ENCODE measurements around the gene ODF2. TPM values are rescaled to one million over a fixed set of nuclear protein-coding genes. Genes with fewer than 3 reads are reported as not detected.

The ODF2 gene
- total RNA-seq, 1 experiment from 2014 or later = 31.2 TPM

DNA sequence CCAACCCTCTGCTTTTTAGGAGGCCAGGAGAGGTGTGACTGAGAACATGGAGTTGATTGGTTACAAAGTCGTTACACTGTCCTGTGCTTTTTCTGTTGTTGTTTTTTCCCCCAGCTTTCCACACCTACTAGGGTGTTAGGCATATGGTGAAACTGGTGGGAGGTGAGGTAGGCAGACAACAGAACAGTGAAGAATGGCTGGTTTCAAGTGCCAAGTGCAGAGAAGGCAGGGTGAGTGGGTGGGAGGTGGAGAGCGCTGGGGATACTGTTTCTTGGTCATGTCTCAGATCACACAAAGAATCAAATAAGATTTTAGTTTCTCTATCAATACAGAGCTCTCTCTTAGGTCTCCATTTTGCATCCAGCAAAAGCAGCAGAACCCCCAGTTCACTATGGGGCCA lies 94.4 kb downstream of the ODF2 start:
- no peak overlapping the region for H3K27ac ChIP-seq (ENCODE audit: low read length)
- intact Hi-C loops (cut with micrococcal nuclease) = loop anchor here (10.0 kb wide), 1 partner anchor 45 kb away; the partner anchor contains the start of gene GLE1
- peaks cover 28% of the 10 kb centered on the region for H3K79me2 ChIP-seq (ENCODE audit: low read length)
- no peaks in the 10 kb centered on the region for H3K27me3 ChIP-seq (ENCODE audit: low read length)
- H3K4me3 ChIP-seq (ENCODE audit: low read length) = no peak overlapping the region
- H3K9me3 ChIP-seq (ENCODE audit: low read length) = no peaks in the 10 kb centered on the region
- peaks cover 23% of the 10 kb centered on the region for H3K4me1 ChIP-seq (ENCODE audit: insufficient read depth, low read length)
- DNase-seq (no peak), ATAC-seq (no peak)
- H3K9me2 ChIP-seq (replicated peaks; ENCODE audit: low read length) = no peaks in the 10 kb centered on the region
- no peak overlapping the region for H3K4me2 ChIP-seq (ENCODE audit: low read length)
- CTCF ChIA-PET = interaction anchor here (0.6 kb wide), 1 partner anchor 57 kb away, joined by 4 read pairs; no protein-coding TSS in a partner anchor
- BruUV-seq (replicated peaks) = no TSS peak
- H3K9ac ChIP-seq (ENCODE audit: low read length) = no peak overlapping the region
- TF ChIP-seq, protein P1, sequence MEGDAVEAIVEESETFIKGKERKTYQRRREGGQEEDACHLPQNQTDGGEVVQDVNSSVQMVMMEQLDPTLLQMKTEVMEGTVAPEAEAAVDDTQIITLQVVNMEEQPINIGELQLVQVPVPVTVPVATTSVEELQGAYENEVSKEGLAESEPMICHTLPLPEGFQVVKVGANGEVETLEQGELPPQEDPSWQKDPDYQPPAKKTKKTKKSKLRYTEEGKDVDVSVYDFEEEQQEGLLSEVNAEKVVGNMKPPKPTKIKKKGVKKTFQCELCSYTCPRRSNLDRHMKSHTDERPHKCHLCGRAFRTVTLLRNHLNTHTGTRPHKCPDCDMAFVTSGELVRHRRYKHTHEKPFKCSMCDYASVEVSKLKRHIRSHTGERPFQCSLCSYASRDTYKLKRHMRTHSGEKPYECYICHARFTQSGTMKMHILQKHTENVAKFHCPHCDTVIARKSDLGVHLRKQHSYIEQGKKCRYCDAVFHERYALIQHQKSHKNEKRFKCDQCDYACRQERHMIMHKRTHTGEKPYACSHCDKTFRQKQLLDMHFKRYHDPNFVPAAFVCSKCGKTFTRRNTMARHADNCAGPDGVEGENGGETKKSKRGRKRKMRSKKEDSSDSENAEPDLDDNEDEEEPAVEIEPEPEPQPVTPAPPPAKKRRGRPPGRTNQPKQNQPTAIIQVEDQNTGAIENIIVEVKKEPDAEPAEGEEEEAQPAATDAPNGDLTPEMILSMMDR (conservative IDR thresholded peaks at IDR 0.05; ENCODE audit: low read depth, low read length) = no peak
- TF ChIP-seq EZH2 (IDR thresholded peaks at IDR 0.05; ENCODE audit: low read length, unreplicated experiment) = no peak
- TF ChIP-seq EZH2phosphoT487 (IDR thresholded peaks at IDR 0.05; ENCODE audit: borderline replicate concordance, low read length) = no peak
- H3K36me3 ChIP-seq (ENCODE audit: low read depth, low read length) = no peaks in the 10 kb centered on the region
- H2AFZ ChIP-seq (ENCODE audit: low read length) = no peak overlapping the region
- H4K20me1 ChIP-seq (ENCODE audit: low read length) = peaks cover 21% of the 10 kb centered on the region
- H3F3A ChIP-seq (ENCODE audit: low read length, unreplicated experiment) = peaks cover 3% of the 10 kb centered on the region
- POLR2A ChIA-PET (ENCODE audit: unreplicated experiment) = no interaction called here

Other genes starting within 250 kb of the ODF2 start
- gene GOLGA2, start 180.0 kb upstream of the ODF2 start, total RNA-seq (2014; rRNA removed) = 60.5 and 86.1 TPM in 2 replicates
- gene SWI5, start 179.7 kb upstream of the ODF2 start, total RNA-seq (2014; rRNA removed) = 63.1 and 66.8 TPM in 2 replicates
- 24.9 and 32.2 TPM in 2 replicates for gene TRUB2, start 133.6 kb upstream of the ODF2 start, total RNA-seq (2014; rRNA removed)
- gene COQ4, start 133.2 kb upstream of the ODF2 start, total RNA-seq (2014; rRNA removed) = 28.1 and 31.3 TPM in 2 replicates
- 39.1 and 41.1 TPM in 2 replicates for gene SLC27A4, start 115.5 kb upstream of the ODF2 start, total RNA-seq (2014; rRNA removed)
- gene URM1, start 84.6 kb upstream of the ODF2 start, total RNA-seq (2014; rRNA removed) = 29.1 and 35.7 TPM in 2 replicates
- 19.1 and 23.1 TPM in 2 replicates for gene CERCAM, start 35.1 kb upstream of the ODF2 start, total RNA-seq (2014; rRNA removed)
- 27.0 and 39.0 TPM in 2 replicates for gene GLE1, start 48.7 kb downstream of the ODF2 start, total RNA-seq (2014; rRNA removed)
- gene SPTAN1, start 96.6 kb downstream of the ODF2 start, total RNA-seq (2014; rRNA removed) = 221 and 251 TPM in 2 replicates
- gene DYNC2I2, start 200.8 kb downstream of the ODF2 start, total RNA-seq (2014; rRNA removed) = 185 and 196 TPM in 2 replicates
- gene SET, start 233.2 kb downstream of the ODF2 start, total RNA-seq (2014; rRNA removed) = 647 and 709 TPM in 2 replicates
- gene PKN3, start 246.5 kb downstream of the ODF2 start, total RNA-seq (2014; rRNA removed) = 7.8 and 9.4 TPM in 2 replicates

Data from PC-3 (cell line).